Body of pancreas (tissue), 4 donors: Measurements from ENCODE around the gene RBL1. TPM values are rescaled to one million over a fixed set of nuclear protein-coding genes. Genes with fewer than 3 reads are reported as not detected.

Experiments
- ATAC-seq: fragments of 150-250 bp; one replicate; pipeline ENCODE4 v1.9.1; 2016
- DNase-seq, 4 donors: peaks; one replicate each; pipeline ENCODE4 v3.0.0-alpha.2; 2019
- H3K27ac ChIP-seq, 4 donors: fragments of 200-600 bp; sonication (generic); 1 replicate in 3 of 4; 2 replicates in 1 of 4; pipeline versions ENCODE4 v1.5.1 to v1.6.1; 2016 to 2019; ENCODE audit warnings: mild to moderate bottlenecking in 1 of 4, mixed read lengths in 1 of 4, moderate library complexity in 1 of 4
- H3K27me3 ChIP-seq, 2 donors: fragments of 200-600 bp; sonication (generic); one replicate each; pipeline ENCODE4 v1.6.0; 2016; ENCODE audit warnings: mild to moderate bottlenecking in 1 of 2
- H3K36me3 ChIP-seq, 2 donors: fragments of 200-600 bp; sonication (generic); replicated peaks in 1 of 2; 2 replicates each; pipeline ENCODE4 v1.5.1; 2016; ENCODE audit warnings: low read depth in 2 of 2; ENCODE audit not compliant: insufficient read depth in 1 of 2
- H3K4me1 ChIP-seq: fragments of 200-600 bp; sonication (generic); one replicate; pipeline ENCODE4 v1.6.0; 2016
- H3K4me3 ChIP-seq, 2 donors: fragments of 200-600 bp; sonication (generic); 1 replicate in 1 of 2; 2 replicates in 1 of 2; pipeline ENCODE4 v1.5.1; 2016 to 2019
- H3K9me3 ChIP-seq, 3 donors: fragments of 200-600 bp; sonication (generic); 1 replicate in 2 of 3; 2 replicates in 1 of 3; pipeline ENCODE4 v1.5.1; 2016
- POLR2A ChIP-seq, 3 donors: fragments of 450-650 bp; IDR thresholded peaks; one replicate each; pipeline ENCODE4 v1.6.1; 2016; ENCODE audit warnings: antibody characterized with exemption in 3 of 3, mild to moderate bottlenecking in 2 of 3
- WGBS, 2 donors: methylation state at CpG; one replicate each; pipeline ENCODE4 v1.1.5; 2017; 5-methylcytosine and 5-hydroxymethylcytosine counted together
- intact Hi-C: fragments of 100-400 bp; cut with DNase I; formaldehyde crosslinking; loops from one replicate; pipeline ENCODE4 v1.15.1; 2023
- total RNA-seq, 2 donors: library from RNA; depleted of rRNA; stranded (reverse); fragments of >200 nt; gene quantifications; one replicate each; pipeline ENCODE4 v1.1.0, GENCODE V29; 2016
- TF ChIP-seq, protein P1 (sequence below), 7 experiments: fragments of 450-650 bp in 4 of 7; fragments of 200-600 bp in 3 of 7; sonication (generic) in 3 of 7; IDR thresholded peaks; one replicate each; pipeline ENCODE4 v1.5.1; 2016 to 2019; ENCODE audit warnings: antibody characterized with exemption in 7 of 7

Gene RBL1
- total RNA-seq, 2 donors from 2014 or later: 4.4 to 11.9 TPM

DNA sequence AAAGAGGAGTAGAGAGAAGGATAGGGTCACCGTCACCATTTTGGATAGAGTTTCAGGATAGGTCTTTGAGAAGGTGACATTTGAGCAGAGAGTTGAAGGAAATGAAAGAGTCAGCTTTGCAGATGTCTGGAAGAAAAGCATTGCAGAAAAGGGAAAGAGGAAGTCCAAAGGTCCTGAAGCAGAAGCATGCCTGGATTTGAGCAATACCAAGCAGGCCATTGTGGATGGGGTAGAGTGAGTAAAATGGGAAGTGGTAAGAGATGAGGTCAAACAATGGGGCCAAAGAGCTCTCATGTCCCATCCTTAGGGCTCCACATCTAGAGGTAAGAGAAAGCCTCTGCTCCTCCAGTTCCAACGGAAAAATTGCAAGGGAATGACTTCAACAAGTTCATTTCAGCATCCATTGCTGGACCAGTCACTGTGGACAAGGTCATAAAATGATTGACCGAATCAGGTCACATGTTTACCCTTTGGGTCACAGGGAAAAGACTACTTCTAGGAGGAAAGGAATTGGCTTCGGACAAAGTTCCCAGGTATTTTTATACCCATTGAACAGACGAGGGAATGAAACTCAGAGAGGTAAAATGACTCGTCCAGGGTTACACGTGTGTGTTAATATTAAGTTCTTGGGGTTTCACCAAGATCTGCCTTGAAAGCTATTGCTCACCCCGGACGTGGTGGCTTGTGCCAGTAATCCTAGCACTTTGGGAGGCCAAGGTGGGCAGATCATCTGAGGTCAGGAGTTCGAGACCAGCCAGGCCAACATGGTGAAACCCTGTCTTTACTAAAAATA, 137.7 kb downstream of the RBL1 start:
- H3K4me1 ChIP-seq: peaks cover 31% of the 10 kb centered on the region
- no peaks in the 10 kb centered on the region for H3K36me3 ChIP-seq
- DNase-seq (peak in 1 of 4 donors; percentile 51), ATAC-seq (no peak)
- no peaks in the 10 kb centered on the region for H3K27me3 ChIP-seq
- WGBS, 2 donors: 88 to 89% methylated on average over 10 of the region's 10 CpGs
- H3K4me3 ChIP-seq: no peak overlapping the region
- no peaks in the 10 kb centered on the region for H3K9me3 ChIP-seq
- peak overlapping the region in 1 of 4 donors; percentile 61 for H3K27ac ChIP-seq
- TF ChIP-seq POLR2A (IDR thresholded peaks at IDR 0.05): no peak
- TF ChIP-seq, protein P1, sequence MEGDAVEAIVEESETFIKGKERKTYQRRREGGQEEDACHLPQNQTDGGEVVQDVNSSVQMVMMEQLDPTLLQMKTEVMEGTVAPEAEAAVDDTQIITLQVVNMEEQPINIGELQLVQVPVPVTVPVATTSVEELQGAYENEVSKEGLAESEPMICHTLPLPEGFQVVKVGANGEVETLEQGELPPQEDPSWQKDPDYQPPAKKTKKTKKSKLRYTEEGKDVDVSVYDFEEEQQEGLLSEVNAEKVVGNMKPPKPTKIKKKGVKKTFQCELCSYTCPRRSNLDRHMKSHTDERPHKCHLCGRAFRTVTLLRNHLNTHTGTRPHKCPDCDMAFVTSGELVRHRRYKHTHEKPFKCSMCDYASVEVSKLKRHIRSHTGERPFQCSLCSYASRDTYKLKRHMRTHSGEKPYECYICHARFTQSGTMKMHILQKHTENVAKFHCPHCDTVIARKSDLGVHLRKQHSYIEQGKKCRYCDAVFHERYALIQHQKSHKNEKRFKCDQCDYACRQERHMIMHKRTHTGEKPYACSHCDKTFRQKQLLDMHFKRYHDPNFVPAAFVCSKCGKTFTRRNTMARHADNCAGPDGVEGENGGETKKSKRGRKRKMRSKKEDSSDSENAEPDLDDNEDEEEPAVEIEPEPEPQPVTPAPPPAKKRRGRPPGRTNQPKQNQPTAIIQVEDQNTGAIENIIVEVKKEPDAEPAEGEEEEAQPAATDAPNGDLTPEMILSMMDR (IDR thresholded peaks at IDR 0.05): no peak
- intact Hi-C loops: no loop called here

DNA sequence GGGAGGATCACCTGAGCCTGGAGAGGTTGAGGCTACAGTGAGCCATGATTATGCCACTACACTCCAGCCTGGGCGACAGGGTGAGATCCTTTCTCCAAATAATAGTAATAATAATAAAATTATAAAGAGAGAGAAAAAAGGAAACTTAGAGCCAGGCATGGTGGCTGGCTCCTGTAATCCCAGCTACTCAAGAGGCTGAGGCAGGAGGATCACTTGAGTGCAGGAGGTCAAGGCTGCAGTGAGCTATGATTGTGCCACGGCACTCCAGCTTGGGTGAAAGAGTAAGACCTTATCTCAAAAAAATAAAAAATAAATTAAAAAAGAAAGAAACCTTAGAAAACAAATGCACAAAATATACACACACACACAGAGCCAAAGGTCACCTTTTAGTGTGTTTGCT, 139.1 kb downstream of the RBL1 start:
- ATAC-seq (no peak), DNase-seq (no peak)
- Histone ChIP-seq H3K4me3 (no peak overlapping the region), H3K27ac (peak overlapping the region in 1 of 4 donors; percentile 96), H3K4me1 (peaks cover 41% of the 10 kb centered on the region), H3K36me3 (no peaks in the 10 kb centered on the region), H3K9me3 (no peaks in the 10 kb centered on the region), H3K27me3 (no peaks in the 10 kb centered on the region)
- intact Hi-C loops: no loop called here
- TF ChIP-seq POLR2A (IDR thresholded peaks at IDR 0.05): no peak
- TF ChIP-seq, protein P1 (IDR thresholded peaks at IDR 0.05): no peak
- WGBS, 2 donors: 60 to 68% methylated on average over 2 of the region's 2 CpGs

DNA sequence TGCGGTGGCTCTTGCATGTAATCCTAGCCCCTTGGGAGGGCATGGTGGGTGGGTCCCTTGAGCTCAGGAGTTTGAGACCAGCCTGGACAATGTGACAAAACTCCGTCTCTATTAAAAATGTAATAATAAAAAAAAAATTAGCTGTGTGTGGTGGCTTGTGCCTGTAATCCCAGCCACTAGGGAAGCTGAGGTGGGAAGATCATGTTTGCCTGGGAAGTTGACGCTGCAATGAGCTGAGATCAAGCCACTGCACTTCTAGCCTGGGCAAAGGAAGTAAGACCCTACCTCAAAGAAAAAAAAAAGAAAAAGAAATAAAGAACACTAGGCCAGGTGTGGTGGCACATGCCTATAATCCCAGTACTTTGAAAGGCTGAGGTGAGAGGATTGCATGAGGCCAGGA, 139.8 kb downstream of the RBL1 start:
- no peak overlapping the region for H3K4me3 ChIP-seq
- WGBS, 2 donors: 57 to 73% methylated on average over 3 of the region's 3 CpGs
- no peaks in the 10 kb centered on the region for H3K36me3 ChIP-seq
- intact Hi-C loops: no loop called here
- H3K9me3 ChIP-seq: no peaks in the 10 kb centered on the region
- TF ChIP-seq, protein P1 (IDR thresholded peaks at IDR 0.05): no peak
- no peak for TF ChIP-seq POLR2A (IDR thresholded peaks at IDR 0.05)
- H3K27ac ChIP-seq: peak overlapping the region in 3 of 4 donors; percentile 80 to 96 (median 90)
- DNase-seq: no peak
- H3K4me1 ChIP-seq: peaks cover 41% of the 10 kb centered on the region
- no peaks in the 10 kb centered on the region for H3K27me3 ChIP-seq
- no peak for ATAC-seq

DNA sequence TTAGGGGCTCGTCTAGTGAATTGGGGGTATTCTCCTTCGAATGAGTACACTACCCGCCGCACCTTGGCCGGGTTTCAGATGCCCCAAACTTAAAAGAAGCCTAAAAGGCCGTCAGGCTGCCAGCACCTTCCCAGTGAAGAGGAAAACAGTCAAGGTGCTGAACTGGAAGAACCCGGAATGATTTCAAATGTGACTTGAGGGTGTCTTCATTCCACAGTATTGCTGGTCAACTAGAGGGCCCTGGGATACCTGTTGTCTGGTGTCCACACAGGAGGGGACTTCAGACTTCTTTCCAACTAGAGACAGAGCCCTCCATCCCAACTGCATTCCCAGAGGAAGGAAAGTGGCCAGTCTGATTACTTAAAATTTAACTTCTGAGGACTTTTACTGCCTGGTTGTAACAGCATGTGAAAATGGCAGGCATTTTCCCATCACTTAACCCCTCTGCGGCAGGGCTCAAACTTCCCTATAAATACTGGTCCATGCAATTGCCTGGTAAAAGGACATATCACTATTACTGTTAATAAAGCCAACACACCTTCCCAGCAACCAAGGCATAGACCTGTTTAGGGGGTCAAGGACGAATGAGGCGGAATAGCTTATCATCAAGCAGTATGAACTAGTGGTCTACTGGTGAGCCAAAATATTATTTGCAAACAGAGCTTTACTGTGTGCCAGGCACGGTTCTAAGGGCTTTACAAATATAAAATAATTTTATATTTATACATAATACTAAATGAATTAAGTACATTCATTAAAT, 143.6 kb downstream of the RBL1 start:
- intact Hi-C loops: no loop called here
- DNase-seq (peak; percentile 50 to 72 (median 54)), ATAC-seq (peak; percentile 28)
- Histone ChIP-seq H3K27me3 (no peaks in the 10 kb centered on the region), H3K4me3 (peak overlapping the region; percentile 17 to 96), H3K27ac (peak overlapping the region; percentile 87 to 96 (median 90)), H3K4me1 (peaks cover 74% of the 10 kb centered on the region), H3K9me3 (no peaks in the 10 kb centered on the region), H3K36me3 (no peaks in the 10 kb centered on the region)
- WGBS, 2 donors: 10 to 19% methylated on average over 8 to 11 of the region's 11 CpGs
- TF ChIP-seq POLR2A (IDR thresholded peaks at IDR 0.05): no peak
